HG02840 (cell line): Measurements from ENCODE around the gene ATP5PO.

Experiments
- ATAC-seq: cut with Tn5 transposase; IDR thresholded peaks from one replicate; pipeline ENCODE4 v1.9.1; 2021; ENCODE audit warnings: mild to moderate bottlenecking, moderate library complexity, moderate number of reproducible peaks; ENCODE audit not compliant: unreplicated experiment, low FRiP score

The ATP5PO gene, protein sequence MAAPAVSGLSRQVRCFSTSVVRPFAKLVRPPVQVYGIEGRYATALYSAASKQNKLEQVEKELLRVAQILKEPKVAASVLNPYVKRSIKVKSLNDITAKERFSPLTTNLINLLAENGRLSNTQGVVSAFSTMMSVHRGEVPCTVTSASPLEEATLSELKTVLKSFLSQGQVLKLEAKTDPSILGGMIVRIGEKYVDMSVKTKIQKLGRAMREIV

DNA sequence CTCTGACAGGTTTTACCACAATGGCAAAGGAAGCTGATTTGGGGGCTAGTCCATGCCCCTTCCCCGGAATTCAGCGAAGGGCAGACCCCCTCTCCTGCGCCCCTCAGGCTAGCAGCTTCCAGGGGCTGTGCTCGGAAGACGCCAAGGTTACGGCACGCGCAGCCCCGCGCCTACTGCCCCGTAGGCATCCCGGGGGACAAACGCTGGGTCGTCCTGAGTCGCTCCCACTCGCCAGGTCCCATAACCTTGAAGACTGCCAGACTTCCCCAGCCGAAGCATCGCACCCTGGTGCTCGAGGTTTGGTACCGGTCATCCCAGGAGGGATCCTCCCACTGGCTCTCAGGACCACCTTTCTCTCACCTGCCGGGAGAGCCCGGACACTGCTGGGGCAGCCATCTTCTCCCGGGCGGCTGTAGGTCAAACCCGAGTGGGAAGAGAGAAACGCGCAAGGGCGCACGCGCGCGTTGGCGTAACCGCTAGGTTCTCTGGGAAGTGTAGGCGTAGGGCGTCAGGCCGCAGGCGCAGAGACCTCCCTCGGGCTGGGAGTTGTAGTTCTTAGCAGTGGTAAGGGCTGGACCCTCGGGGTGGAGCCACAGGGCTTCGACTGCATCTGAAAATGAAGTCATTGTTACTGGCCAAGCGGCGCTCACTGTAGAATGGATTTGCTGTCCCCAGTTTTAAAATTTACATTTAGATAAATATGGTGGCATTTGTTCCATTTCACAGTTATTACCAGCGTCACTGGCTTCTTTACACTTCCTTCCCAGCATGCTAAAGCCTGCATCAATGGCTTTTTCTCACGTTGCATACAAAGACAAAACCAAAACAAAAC, at the start of gene ATP5PO:
Gene ATP5PO, minus strand, starts transcription at position 437 of the 832 bp plus-strand sequence. Its CDS starts 41 bp downstream, at position 396.
- ATAC-seq, result peak; percentile 98

DNA sequence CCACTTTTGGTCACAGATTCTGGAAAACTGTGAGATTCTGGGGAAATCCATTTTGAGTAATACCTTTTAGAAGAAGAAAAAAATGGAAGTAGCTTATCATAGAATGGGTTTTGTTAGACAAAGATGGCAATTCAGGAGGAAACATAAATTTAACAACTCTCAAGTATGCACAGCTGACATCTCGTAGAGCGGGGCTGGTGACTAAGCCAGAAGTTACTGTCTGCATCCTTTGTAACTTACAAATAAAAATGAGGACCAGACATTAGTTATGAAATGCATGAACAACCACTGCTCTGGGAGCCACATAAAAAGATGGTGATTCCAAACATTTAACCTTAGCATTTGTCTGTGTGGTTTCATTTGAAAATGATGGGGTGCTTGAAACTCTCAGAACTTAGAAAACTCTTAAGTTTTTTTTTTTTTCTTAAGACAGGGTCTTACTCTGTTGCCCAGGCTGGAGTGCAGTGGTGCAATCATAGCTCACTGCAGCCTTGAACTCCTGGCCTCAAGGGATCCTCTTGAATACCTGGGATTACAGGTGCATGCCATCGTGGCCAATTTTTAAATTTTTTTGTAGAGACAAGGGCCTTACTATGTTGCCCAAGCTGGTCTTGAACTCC, 49.2 kb upstream of the ATP5PO start:
- ATAC-seq, result no peak

DNA sequence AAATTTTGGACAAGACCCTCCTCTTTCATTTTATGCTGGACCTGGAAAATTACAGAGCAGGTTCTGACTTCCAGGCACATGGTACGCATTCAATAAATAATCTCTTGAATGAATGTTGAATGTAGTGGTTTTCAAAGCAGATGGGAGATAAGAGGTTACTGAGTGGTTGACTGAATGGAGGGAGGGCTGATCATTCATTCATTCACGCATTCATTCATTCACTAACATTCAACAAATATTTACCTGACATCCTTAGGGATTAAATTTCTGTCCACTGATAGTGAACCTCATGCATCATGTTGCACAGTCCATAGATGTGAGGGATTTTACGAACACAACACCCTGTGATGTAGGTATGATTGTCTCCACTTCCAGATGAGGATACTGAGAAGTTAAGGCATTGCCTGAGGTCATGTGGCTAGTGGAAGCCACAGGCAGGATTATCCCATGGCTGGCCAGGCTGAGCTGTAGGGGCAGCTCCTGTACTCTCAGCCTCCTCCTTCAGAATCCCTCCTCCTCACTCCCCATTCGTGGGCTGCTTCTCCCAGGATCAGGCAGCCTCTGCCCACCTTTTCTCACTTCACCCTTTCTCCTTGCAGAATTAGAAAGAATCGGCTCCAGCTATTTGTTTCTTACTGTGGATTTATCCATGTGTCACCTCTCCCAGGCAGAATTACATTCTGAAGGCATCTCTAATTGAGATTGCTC, 48.4 kb upstream of the ATP5PO start:
- no peak for ATAC-seq

DNA sequence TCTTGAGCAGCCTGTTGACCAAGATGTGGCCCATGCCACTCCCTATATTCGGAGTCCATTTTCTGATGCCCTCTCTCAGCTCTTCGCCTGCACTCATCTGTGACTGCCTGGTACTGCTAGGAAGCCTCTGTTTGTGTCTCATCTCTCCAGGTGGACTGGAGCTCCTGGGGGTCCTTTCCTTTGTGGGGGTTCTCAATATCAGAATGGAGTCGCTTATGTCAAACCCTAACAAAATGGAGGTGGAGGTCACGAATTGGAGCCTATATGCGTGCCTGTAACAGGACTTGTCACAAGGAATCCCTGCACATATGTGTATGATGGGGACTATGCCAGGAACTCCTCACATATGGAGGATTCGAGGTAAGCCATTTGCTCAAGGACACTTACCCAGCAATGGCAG, 46.7 kb upstream of the ATP5PO start:
- no peak for ATAC-seq

DNA sequence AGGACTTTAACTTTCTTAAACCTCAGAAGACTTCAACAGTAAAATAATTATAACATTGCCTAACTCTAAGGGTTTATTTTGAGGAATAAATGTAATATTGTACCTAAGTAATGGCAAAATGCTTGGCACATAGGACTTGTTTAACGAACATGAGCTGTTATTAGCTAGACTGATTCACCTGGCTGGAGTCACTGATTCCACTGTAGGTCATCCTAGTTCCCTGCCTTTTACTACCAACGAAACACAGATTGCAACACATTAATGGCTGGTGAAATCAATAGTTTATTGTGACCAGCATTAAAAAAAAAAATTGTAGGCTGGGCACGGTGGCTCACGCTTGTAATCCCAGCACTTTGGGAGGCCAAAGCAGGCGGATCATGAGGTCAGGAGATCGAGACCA, 45.5 kb upstream of the ATP5PO start:
- ATAC-seq, result no peak

DNA sequence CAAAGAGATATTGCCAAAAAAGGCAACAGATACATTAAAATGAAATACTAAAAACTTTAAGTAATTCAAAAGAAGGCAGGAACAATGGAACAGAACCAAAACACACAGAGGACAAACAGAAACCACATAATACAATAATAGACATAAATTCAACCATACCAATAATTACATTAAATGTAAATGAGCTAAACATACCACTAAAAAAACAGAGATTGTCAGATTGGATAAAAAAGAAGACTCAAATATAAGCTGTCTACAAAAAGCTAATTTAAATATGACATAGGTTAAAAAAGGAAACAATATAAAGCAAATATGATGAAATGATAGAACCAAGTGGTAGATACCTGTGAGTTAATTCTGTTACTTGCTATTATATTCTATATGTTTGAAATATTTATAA, 44.1 kb upstream of the ATP5PO start:
- ATAC-seq, result no peak

DNA sequence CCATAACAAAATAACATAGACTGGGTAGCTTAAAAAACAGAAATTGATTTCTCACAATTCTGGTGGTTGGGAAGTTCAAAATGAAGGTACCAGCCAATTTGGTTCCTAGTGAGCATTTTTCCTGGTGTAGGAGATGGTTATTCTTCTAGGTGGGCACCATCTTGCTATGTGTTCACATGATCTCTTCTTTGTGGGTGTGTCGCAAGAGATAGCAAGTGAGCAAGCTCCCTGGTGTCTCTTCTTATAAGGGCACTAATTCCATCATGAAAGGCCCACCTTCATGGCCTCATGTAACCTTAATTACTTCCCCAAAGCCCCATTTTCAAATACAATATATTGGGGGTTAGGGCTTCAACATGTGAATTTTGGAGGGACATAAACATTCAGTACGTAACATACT, 38.8 kb upstream of the ATP5PO start:
- no peak for ATAC-seq

DNA sequence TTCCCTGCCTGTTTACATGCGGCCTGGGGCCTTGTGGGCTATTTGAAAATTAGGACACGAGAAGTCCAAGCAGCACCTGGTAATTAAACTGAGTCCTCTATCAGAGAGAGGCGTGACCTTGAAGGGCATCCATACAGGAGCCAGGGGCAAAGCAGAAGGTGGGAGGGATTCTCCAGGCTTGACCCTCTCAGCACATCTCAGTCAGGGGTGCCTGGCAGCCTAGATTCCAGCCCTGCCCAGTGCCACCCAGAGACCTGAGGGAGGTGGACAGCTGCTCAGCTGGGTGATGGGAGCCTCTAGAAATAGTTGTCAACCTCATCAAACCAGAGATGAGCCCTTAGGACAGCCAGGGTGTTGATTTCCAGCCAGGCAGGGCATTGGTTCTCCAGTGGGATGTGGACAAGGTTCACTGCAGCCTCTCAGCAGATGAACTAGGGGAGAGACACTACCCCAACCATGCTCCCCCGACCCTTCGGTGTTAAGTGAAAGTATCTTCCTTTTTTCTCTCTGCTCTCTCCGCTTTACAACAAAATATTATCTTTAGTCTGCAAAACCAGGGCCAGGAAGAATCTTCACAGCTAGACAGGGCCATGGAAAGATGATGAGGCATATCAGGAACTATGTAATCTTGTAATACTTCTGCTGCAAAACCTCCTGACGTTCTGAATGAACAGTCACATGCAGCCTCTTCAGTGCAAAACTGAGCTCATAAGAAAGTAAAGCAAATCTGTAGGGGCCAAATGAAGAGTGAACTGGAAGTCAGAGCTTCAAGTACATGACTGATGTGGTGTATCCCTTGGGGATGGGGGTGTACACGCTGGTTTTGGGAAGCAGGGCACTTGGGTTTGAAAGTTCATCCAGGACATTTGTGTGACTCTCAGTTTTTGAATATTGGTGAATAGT, 35.9 kb upstream of the ATP5PO start:
- no peak for ATAC-seq

DNA sequence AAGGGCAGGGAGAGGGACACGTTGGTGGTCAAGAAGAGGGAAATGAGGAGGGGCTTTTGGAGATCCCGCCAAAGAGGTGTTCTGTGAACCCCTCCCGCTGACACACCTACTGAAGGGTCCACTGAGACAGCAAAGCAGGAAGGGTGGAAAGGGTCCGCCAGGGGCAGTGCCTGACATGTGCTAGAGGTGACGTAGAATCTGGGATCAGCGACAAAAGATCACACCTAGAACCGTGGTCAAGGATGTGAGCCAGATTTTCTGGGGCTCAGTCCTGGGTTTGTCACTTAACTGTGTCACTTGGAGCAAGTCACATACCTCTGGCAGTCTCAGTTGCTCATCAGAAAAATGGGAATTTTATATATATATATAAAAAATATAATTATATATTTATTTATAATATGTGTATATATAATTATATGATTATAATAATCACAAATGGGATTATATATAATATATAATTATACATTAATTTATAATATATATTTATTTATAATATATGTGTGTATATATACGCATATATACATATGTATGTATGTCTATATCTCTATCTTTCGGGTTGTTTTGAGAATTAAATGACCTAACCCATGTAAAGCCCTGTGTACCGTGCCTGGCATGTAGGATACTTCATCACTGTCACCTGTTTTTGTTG, 35.0 kb upstream of the ATP5PO start:
- ATAC-seq, result no peak

DNA sequence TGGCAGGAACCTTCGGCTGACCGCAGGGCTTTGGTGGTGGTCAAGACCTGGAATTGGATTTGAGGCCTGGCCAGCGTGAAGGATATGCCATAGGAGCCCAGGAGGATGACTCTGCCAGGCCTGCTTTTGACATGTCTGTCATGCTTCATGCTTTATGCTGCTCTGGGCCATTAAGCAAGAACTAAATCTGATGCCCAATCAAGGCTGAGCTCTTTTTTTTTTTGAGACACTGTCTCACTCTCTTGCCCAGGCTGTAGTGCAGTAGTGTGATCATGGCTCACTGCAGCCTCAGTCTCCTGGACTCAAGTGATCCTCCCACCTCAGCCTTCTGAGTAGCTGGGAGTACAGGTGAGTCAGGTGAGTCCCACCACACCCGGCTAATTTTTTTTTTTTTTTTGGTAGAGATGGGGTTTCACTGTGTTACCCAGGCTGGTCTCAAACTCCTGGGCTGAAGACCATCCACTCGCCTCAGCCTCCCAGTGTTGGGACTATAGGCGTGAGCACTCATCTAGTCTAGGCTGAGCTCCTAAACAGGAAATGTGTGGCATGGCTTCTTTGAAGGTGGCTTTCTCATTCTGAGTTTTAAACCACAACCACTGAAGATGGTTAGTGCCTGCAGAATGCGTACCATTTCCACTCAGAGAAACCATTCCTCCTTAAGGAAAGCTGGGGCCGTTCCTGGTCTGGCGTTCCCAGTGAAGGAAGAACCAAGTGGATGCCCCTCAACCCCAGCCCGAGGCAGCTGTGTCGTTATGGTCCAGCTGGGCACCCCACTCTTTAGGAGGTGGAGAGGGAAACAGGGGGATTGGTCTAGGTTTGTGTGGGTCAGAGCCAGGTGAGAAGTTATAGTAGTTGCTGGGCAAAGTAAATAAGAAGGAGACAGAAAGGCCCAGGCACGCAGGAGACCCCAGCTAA, 34.2 kb upstream of the ATP5PO start:
- ATAC-seq, result no peak

DNA sequence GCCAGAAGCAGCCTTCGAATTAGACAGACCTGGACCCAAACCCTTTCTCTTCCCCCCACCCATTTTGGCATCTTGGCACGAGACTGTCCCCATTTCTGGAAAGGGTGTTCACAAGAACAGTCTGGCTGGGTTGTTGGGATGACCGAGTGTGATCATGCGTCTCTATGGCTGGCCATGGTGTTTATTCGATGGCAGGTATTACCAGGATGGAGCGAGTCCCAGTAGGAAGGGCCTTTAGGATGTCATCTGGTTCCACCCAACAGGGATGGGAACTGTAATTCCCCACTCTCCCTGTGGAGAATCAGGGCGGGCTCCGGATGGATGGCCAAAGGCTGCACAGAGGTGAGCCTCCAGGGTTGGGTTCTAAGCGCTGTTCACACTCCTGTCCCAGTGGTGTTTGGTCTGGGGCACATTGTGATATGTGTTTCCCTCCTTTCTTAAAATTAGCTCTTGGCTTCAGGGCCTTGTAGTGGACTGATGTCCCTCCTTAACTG, 33.4 kb upstream of the ATP5PO start:
- ATAC-seq, result no peak

DNA sequence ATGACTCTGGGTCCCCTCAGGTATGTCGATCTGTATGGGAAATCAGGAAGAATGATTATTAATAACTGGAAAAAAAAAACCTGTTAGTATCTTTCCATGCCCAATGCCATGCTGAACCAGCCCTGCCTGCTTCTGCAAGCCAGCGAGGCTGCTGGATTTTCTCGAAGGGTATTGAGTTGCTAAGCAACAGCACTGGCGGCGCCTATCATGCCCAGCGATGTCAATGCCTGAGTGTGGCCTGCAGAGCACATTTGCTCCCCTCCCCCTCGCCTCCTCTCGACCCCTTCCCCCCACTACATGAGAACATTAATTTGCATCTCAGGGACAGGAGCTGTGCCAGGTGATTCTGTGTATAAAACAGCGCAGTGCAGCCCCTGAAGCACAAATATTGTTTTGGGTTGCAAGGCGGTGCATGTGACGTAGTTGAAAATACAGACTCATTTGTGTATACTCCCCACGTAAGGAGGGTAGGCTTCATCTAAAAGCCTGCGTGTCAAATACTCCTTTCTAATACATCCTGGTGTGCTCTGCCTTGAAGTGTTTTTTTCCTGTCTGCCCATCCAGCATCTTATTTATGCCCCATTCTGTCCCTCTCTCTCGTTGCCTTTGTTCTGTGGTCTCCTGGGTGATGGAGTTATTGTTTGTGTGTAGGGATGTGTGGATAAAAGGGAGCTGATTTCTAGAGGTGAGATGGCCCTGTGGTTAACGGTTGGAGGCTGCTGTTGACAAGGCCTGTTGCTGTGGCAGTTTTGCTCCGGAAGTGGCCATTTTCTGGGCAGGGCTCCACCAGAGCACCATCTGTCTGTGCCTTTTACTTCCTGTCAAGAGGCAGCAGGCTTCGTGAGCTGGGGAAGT, 32.7 kb upstream of the ATP5PO start:
- ATAC-seq, result peak; percentile 41

DNA sequence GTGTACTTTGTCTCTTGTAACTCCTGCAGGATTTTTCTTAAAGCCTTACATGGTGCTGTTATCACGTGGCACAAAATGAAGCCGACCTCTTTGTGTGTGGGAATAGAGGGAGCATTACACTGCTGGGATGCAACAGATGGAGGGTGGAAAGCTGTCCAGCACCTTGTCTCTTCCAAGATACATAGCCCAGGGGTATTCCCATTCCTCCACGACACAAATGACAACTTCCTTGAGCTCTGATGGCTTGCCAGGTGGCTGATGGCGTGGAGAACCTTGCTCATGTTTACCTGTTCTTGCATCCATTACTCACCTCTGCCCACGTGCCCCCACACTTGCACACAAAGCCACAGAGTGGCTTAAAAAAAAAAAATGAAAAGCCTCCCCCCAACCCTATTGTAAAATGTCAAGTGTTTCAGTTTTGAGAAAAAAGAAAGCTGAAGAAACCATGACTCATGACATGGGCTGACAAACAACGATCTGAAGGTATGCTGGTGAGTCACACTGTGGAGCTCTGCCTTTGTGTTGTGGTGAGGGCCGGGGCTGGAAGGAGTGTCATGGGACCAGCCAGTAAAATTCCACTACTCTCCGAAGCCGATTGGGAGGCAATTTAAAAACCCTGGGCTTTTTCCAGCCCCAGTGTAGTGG, 32.0 kb upstream of the ATP5PO start:
- peak; percentile 48 for ATAC-seq

DNA sequence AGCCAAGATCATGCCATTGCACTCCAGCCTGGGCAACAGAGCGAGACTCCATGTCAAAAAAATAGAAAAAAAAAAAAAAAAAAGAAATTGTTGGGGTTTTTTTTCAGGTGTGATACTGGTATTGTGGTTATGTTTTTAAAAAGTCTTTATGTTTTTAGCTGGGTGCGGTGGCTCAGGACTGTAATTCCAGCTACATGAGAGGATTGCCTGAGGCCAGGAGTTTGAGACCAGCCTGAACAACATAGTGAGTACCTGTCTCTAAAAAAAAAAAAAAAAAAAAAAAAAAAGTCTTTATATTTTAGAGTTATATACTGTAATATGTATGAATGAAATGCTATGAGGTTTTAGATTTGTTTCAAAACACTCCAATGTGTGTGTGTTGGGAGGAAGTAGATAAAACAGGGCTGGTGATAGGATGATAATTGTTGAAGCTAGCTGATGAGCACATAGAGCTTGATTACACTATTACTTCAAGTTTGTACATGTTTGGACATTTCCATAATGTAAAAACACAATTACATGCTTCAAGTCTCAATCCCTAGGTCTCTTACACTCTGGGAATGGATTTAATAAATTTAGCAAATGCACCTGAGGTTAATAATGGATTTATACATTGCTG, 30.2 kb upstream of the ATP5PO start:
- ATAC-seq, result no peak

DNA sequence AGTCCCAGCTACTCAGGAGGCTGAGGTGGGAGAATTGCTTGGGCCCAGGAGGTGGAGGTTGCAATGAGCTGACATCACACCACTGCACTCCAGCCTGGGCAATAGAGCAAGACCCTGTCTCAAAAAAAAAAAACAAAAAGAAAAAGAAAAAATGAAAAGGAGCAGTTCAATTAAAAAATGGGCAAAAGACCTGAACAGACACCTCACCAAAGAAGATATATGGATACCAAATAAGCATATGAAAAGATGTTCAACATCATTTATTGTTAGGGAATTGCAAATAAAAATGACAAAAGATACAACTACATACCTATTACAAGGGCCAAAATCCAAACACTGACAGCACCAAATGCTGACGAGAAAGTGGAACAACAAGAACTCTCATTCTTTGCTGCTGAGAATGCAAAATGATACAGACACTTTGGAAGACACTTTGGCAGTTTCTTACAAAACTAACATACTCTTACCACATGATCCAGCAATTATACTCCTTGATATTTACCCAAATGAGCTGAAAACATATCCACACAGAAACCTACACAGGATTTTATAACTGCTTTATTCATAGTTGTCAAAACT, 28.7 kb upstream of the ATP5PO start:
- no peak for ATAC-seq

DNA sequence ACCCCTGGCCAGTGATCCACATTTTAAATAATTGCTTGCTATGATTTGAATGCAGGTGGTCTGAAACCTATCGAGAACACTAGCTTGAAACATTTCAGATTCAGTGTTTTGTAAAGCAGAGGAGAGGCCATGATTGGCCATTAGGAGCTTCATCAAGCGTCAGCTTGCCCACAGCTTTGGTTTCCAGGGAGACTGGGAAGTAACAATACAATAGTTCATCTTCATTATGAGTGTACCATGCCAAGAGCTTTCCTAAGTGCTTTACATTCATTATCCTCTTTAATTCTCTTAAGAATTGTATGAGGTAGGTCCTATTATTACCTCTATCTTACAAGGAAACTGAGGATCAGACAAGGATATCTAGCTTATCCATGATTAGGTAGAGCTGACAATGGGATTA, 27.7 kb upstream of the ATP5PO start:
- ATAC-seq, result no peak
